Parathyroid adenoma (tissue), 2 donors: ENCODE results near the gene NARS2.
A peak's percentile ranks its signal among the peaks of the same experiment; 100 is the strongest.

Experiments used
- H2AFZ ChIP-seq: fragments of 300-600 bp; sonication (generic); one replicate; pipeline ENCODE4 v1.7.0; 2017; ENCODE audit warnings: antibody characterized with exemption, mild to moderate bottlenecking
- H3K27ac ChIP-seq: fragments of 300-600 bp; sonication (generic); one replicate; pipeline ENCODE4 v1.7.0; 2017
- H3K27me3 ChIP-seq: fragments of 300-600 bp; sonication (generic); one replicate; pipeline ENCODE4 v1.7.0; 2017; ENCODE audit warnings: low read length; ENCODE audit not compliant: control insufficient read depth, insufficient read depth
- H3K36me3 ChIP-seq: fragments of 300-600 bp; sonication (generic); one replicate; pipeline ENCODE4 v1.7.0; 2017; ENCODE audit warnings: low read length; ENCODE audit not compliant: control insufficient read depth, insufficient read depth
- H3K4me1 ChIP-seq: fragments of 300-600 bp; sonication (generic); one replicate; pipeline ENCODE4 v1.7.0; 2017; ENCODE audit warnings: control low read depth
- H3K4me2 ChIP-seq: fragments of 300-600 bp; sonication (generic); one replicate; pipeline ENCODE4 v1.7.0; 2017; ENCODE audit warnings: low read length
- H3K4me3 ChIP-seq: fragments of 300-600 bp; sonication (generic); one replicate; pipeline ENCODE4 v1.7.0; 2017; ENCODE audit warnings: low read depth, low read length
- H3K79me2 ChIP-seq: fragments of 300-600 bp; sonication (generic); one replicate; pipeline ENCODE4 v1.7.0; 2017; ENCODE audit warnings: control low read depth
- H3K9ac ChIP-seq: fragments of 300-600 bp; sonication (generic); one replicate; pipeline ENCODE4 v1.7.0; 2017; ENCODE audit warnings: mild to moderate bottlenecking
- H3K9me3 ChIP-seq: fragments of 300-600 bp; sonication (generic); one replicate; pipeline ENCODE4 v1.7.0; 2017; ENCODE audit warnings: low read length; ENCODE audit not compliant: control insufficient read depth
- CTCF ChIP-seq: fragments of 300-600 bp; sonication (generic); IDR thresholded peaks from one replicate; pipeline ENCODE4 v1.7.0; 2017; ENCODE audit warnings: antibody characterized with exemption, mild to moderate bottlenecking
- donor health status: primary hyperparathyroidism.

NARS2 gene

GRCh38 chr11:78574386-78575381, at the start of gene NARS2:
NARS2 (minus strand) TSS chr11:78574864; CDS start chr11:78574488, 376 bp downstream.
- Histone ChIP-seq H3K4me3 (peak within 1 kb of the TSS; percentile 81), H3K4me1 (no peaks in the 10 kb centered on the region), H3K9me3 (no peaks in the 10 kb centered on the region), H3K36me3 (no peaks in the 10 kb centered on the region), H3K9ac (peak within 1 kb of the TSS; percentile 28), H3K27ac (peak within 1 kb of the TSS; percentile 89), H3K27me3 (no peaks in the 10 kb centered on the region), H2AFZ (peak within 1 kb of the TSS; percentile 98), H3K4me2 (peak within 1 kb of the TSS; percentile 60), H3K79me2 (no peaks in the 10 kb centered on the region)
- TF ChIP-seq CTCF: no peak

GRCh38 chr11:78622666-78623065, 48.0 kb upstream of the NARS2 start:
- H3K9me3 ChIP-seq: no peaks in the 10 kb centered on the region
- no peaks in the 10 kb centered on the region for H3K4me1 ChIP-seq
- H3K27ac ChIP-seq: no peak overlapping the region
- no peaks in the 10 kb centered on the region for H3K36me3 ChIP-seq
- no peaks in the 10 kb centered on the region for H3K79me2 ChIP-seq
- no peaks in the 10 kb centered on the region for H3K27me3 ChIP-seq
- H3K9ac ChIP-seq: no peak overlapping the region
- no peak overlapping the region for H3K4me2 ChIP-seq
- TF ChIP-seq CTCF: no peak
- H2AFZ ChIP-seq: no peak overlapping the region
- no peak overlapping the region for H3K4me3 ChIP-seq

- Histone ChIP-seq H3K9ac (no peak overlapping the region), H3K4me2 (no peak overlapping the region), H3K27ac (no peak overlapping the region), H2AFZ (no peak overlapping the region), H3K4me3 (no peak overlapping the region), H3K27me3 (no peaks in the 10 kb centered on the region), H3K9me3 (no peaks in the 10 kb centered on the region), H3K36me3 (no peaks in the 10 kb centered on the region), H3K79me2 (no peaks in the 10 kb centered on the region), H3K4me1 (no peaks in the 10 kb centered on the region)
- no peak for TF ChIP-seq CTCF
Measured at GRCh38 chr11:78620159-78620558, 45.5 kb upstream of the NARS2 start.

GRCh38 chr11:78615724-78616123, 41.1 kb upstream of the NARS2 start:
- Histone ChIP-seq H3K4me1 (no peaks in the 10 kb centered on the region), H3K27me3 (no peaks in the 10 kb centered on the region), H2AFZ (no peak overlapping the region), H3K4me3 (no peak overlapping the region), H3K9me3 (no peaks in the 10 kb centered on the region), H3K79me2 (no peaks in the 10 kb centered on the region), H3K4me2 (no peak overlapping the region), H3K27ac (no peak overlapping the region), H3K36me3 (no peaks in the 10 kb centered on the region), H3K9ac (no peak overlapping the region)
- TF ChIP-seq CTCF: no peak
